Measurements from ENCODE around the gene IRAK1.

DNA sequence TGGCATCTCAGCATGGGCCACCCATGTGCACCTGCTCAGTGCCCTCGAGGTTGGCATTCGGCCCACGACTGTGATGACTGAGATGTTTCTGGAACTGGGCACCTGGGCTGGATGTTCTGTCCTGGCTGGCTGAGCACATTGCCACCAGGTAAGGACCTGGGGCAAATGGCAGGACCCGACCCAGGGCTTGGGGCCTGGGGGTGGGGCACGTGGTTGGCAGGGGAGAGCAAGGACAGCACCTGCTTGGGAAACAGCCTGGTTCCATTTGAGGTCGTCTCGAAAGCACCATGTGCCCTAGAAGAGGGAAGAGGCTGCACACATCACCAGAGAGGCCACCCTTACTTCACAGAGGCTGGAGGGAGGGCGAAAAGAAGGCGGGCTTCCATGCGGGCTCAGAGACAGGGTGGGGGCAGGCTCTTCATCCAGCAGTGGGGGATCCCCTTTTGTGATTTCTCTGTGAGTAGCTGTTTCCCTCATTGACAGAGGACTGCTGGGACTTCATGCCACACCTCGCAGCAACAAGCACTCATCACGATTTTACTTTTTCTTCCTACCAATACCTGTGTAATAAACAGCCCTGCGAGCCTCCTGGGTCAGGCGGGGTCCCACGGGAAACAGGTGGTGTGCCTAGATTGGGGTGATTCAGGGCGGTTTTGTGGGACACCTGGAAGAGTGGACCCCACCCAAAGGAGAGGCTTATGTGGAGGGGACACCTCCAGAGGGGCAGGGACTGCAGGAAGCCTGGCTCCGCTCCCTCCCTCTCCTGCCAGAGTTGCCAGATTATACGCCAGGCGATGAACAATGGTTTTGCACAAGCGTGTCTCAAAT, 35.1 kb downstream of the IRAK1 start:
- no peak for TF ChIP-seq POLR2A (IDR thresholded peaks at IDR 0.05)
- TF ChIP-seq, protein P1, sequence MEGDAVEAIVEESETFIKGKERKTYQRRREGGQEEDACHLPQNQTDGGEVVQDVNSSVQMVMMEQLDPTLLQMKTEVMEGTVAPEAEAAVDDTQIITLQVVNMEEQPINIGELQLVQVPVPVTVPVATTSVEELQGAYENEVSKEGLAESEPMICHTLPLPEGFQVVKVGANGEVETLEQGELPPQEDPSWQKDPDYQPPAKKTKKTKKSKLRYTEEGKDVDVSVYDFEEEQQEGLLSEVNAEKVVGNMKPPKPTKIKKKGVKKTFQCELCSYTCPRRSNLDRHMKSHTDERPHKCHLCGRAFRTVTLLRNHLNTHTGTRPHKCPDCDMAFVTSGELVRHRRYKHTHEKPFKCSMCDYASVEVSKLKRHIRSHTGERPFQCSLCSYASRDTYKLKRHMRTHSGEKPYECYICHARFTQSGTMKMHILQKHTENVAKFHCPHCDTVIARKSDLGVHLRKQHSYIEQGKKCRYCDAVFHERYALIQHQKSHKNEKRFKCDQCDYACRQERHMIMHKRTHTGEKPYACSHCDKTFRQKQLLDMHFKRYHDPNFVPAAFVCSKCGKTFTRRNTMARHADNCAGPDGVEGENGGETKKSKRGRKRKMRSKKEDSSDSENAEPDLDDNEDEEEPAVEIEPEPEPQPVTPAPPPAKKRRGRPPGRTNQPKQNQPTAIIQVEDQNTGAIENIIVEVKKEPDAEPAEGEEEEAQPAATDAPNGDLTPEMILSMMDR (IDR thresholded peaks at IDR 0.05), result no peak
